ENCODE measurements around the gene RRP12. TPM values are rescaled to one million over a fixed set of nuclear protein-coding genes. Genes with fewer than 3 reads are reported as not detected.

The RRP12 gene
- total RNA-seq, 2 experiments from 2014 or later: 20.1 to 21.6 TPM

- ChIA-PET POLR2A (no interaction called here), CTCF (interaction anchor here (1.3 kb wide), 1 partner anchor 18 kb away, joined by 3 read pairs; no protein-coding TSS in a partner anchor)
- peak overlapping the region; percentile 50 for H3K27ac Mint-ChIP-seq
- H3K9me3 Mint-ChIP-seq: no peaks in the 10 kb centered on the region
- DNase-seq: no peak
- peaks cover 3% of the 10 kb centered on the region for H3K4me1 Mint-ChIP-seq
- peaks cover 7% of the 10 kb centered on the region for H3K36me3 Mint-ChIP-seq (ENCODE audit: low read depth)
- H3K27me3 Mint-ChIP-seq: no peaks in the 10 kb centered on the region
- no peak overlapping the region for H3K4me3 Mint-ChIP-seq
These were observed 21.9 kb downstream of the RRP12 start for GRCh38 chr10:97378933-97379921.

GRCh38 chr10:97376413-97376812 is 24.7 kb downstream of the RRP12 start:
- Mint-ChIP-seq H3K4me3 (no peak overlapping the region), H3K4me1 (peaks cover 3% of the 10 kb centered on the region), H3K27me3 (no peaks in the 10 kb centered on the region), H3K36me3 (ENCODE audit: low read depth) (peaks cover 8% of the 10 kb centered on the region), H3K9me3 (no peaks in the 10 kb centered on the region), H3K27ac (no peak overlapping the region)
- CTCF ChIA-PET: no interaction called here
- POLR2A ChIA-PET: no interaction called here
- DNase-seq: no peak

- CTCF ChIA-PET: interaction anchor here (1.3 to 2.0 kb wide), 2 partner anchors 14 to 19 kb away, joined by 3 to 7 read pairs; no protein-coding TSS in a partner anchor
These were observed 27.7 kb downstream of the RRP12 start for GRCh38 chr10:97373456-97373855.

GRCh38 chr10:97372233-97372875 is 28.8 kb downstream of the RRP12 start:
- Mint-ChIP-seq H3K27ac (no peak overlapping the region), H3K36me3 (ENCODE audit: low read depth) (peaks cover 7% of the 10 kb centered on the region), H3K9me3 (no peaks in the 10 kb centered on the region), H3K4me3 (no peak overlapping the region), H3K4me1 (peaks cover 3% of the 10 kb centered on the region), H3K27me3 (no peaks in the 10 kb centered on the region)
- POLR2A ChIA-PET: no interaction called here
- DNase-seq: no peak
- CTCF ChIA-PET: interaction anchor here (1.1 to 2.4 kb wide), 5 partner anchors 13 to 28 kb away, joined by 3 to 10 read pairs (median 4); no protein-coding TSS in a partner anchor

More at GRCh38 chr10:97373456-97373855, 27.7 kb downstream of the RRP12 start:
- no peak for DNase-seq
- Mint-ChIP-seq H3K27me3 (no peaks in the 10 kb centered on the region), H3K4me3 (no peak overlapping the region), H3K4me1 (peaks cover 3% of the 10 kb centered on the region), H3K36me3 (ENCODE audit: low read depth) (peaks cover 5% of the 10 kb centered on the region), H3K27ac (no peak overlapping the region), H3K9me3 (no peaks in the 10 kb centered on the region)
- POLR2A ChIA-PET: interaction anchor here (0.5 kb wide), 1 partner anchor 430 kb away, joined by 3 read pairs; no protein-coding TSS in a partner anchor

- H3K4me3 Mint-ChIP-seq: no peak overlapping the region
- ChIA-PET POLR2A (no interaction called here), CTCF (interaction anchor here (0.7 to 2.4 kb wide), 4 partner anchors 12 to 28 kb away, joined by 3 to 10 read pairs (median 5); no protein-coding TSS in a partner anchor)
- peaks cover 8% of the 10 kb centered on the region for H3K36me3 Mint-ChIP-seq (ENCODE audit: low read depth)
- DNase-seq: no peak
- H3K27me3 Mint-ChIP-seq: no peaks in the 10 kb centered on the region
- H3K27ac Mint-ChIP-seq: no peak overlapping the region
- H3K9me3 Mint-ChIP-seq: no peaks in the 10 kb centered on the region
- H3K4me1 Mint-ChIP-seq: peaks cover 3% of the 10 kb centered on the region
These were observed 29.4 kb downstream of the RRP12 start for GRCh38 chr10:97371696-97372095.

GRCh38 chr10:97367126-97367649 is 34.0 kb downstream of the RRP12 start:
- H3K4me1 Mint-ChIP-seq: no peaks in the 10 kb centered on the region
- peaks cover 11% of the 10 kb centered on the region for H3K36me3 Mint-ChIP-seq (ENCODE audit: low read depth)
- DNase-seq: no peak
- H3K4me3 Mint-ChIP-seq: no peak overlapping the region
- no peaks in the 10 kb centered on the region for H3K9me3 Mint-ChIP-seq
- CTCF ChIA-PET: interaction anchor here (0.8 kb wide), 1 partner anchor 9 kb away, joined by 4 read pairs; no protein-coding TSS in a partner anchor
- no peak overlapping the region for H3K27ac Mint-ChIP-seq
- POLR2A ChIA-PET: no interaction called here
- no peaks in the 10 kb centered on the region for H3K27me3 Mint-ChIP-seq

GRCh38 chr10:97366572-97366971 is 34.6 kb downstream of the RRP12 start:
- Mint-ChIP-seq H3K36me3 (ENCODE audit: low read depth) (peaks cover 10% of the 10 kb centered on the region), H3K27ac (no peak overlapping the region), H3K4me1 (no peaks in the 10 kb centered on the region), H3K9me3 (no peaks in the 10 kb centered on the region), H3K4me3 (no peak overlapping the region), H3K27me3 (no peaks in the 10 kb centered on the region)
- no peak for DNase-seq
- POLR2A ChIA-PET: no interaction called here
- CTCF ChIA-PET: interaction anchor here (0.5 to 2.3 kb wide), 3 partner anchors 8 to 83 kb away, joined by 3 to 6 read pairs (median 4); no protein-coding TSS in a partner anchor

GRCh38 chr10:97365761-97366351 is 35.3 kb downstream of the RRP12 start:
- Mint-ChIP-seq H3K27ac (peak overlapping the region; percentile 46), H3K4me3 (no peak overlapping the region), H3K9me3 (no peaks in the 10 kb centered on the region), H3K36me3 (ENCODE audit: low read depth) (peaks cover 10% of the 10 kb centered on the region), H3K27me3 (no peaks in the 10 kb centered on the region), H3K4me1 (no peaks in the 10 kb centered on the region)
- ChIA-PET POLR2A (no interaction called here), CTCF (interaction anchor here (2.3 kb wide), 1 partner anchor 10 kb away, joined by 6 read pairs; no protein-coding TSS in a partner anchor)
- DNase-seq: no peak

GRCh38 chr10:97363071-97363470 is 38.1 kb downstream of the RRP12 start:
- Mint-ChIP-seq H3K36me3 (ENCODE audit: low read depth) (peaks cover 10% of the 10 kb centered on the region), H3K4me1 (no peaks in the 10 kb centered on the region), H3K27ac (no peak overlapping the region), H3K4me3 (no peak overlapping the region), H3K9me3 (no peaks in the 10 kb centered on the region), H3K27me3 (no peaks in the 10 kb centered on the region)
- CTCF ChIA-PET: no interaction called here
- POLR2A ChIA-PET: no interaction called here
- no peak for DNase-seq

GRCh38 chr10:97362310-97363033 is 38.7 kb downstream of the RRP12 start:
- POLR2A ChIA-PET: no interaction called here
- H3K9me3 Mint-ChIP-seq: no peaks in the 10 kb centered on the region
- CTCF ChIA-PET: interaction anchor here (1.1 to 1.7 kb wide), 2 partner anchors 13 to 17 kb away, joined by 3 to 5 read pairs; no protein-coding TSS in a partner anchor

GRCh38 chr10:97361537-97361901 is 39.6 kb downstream of the RRP12 start:
- ChIA-PET POLR2A (interaction anchor here (0.5 kb wide), 1 partner anchor 418 kb away, joined by 3 read pairs; no protein-coding TSS in a partner anchor), CTCF (interaction anchor here (0.9 to 1.7 kb wide), 3 partner anchors 12 to 50 kb away, joined by 3 to 5 read pairs (median 4); no protein-coding TSS in a partner anchor)
- H3K4me3 Mint-ChIP-seq: no peak overlapping the region
- H3K27me3 Mint-ChIP-seq: no peaks in the 10 kb centered on the region
- peaks cover 9% of the 10 kb centered on the region for H3K36me3 Mint-ChIP-seq (ENCODE audit: low read depth)
- H3K27ac Mint-ChIP-seq: no peak overlapping the region
- no peaks in the 10 kb centered on the region for H3K4me1 Mint-ChIP-seq
- no peak for DNase-seq
- H3K9me3 Mint-ChIP-seq: no peaks in the 10 kb centered on the region

More at GRCh38 chr10:97362310-97363033, 38.7 kb downstream of the RRP12 start:
- H3K4me1 Mint-ChIP-seq: no peaks in the 10 kb centered on the region
- peaks cover 9% of the 10 kb centered on the region for H3K36me3 Mint-ChIP-seq (ENCODE audit: low read depth)
- H3K27me3 Mint-ChIP-seq: no peaks in the 10 kb centered on the region
- DNase-seq: no peak
- H3K27ac Mint-ChIP-seq: peak overlapping the region; percentile 15
- H3K4me3 Mint-ChIP-seq: no peak overlapping the region

Measured in activated CD4-positive, alpha-beta T cell treated with anti-CD3 and anti-CD28 coated beads, Interleukin-2, amount 10 ng/mL, durations not matched to agents 7 days and 5 days (primary cell).